ENCODE data around the gene EHMT1. TPM values are rescaled to one million over a fixed set of nuclear protein-coding genes. Genes with fewer than 3 reads are reported as not detected.
"Not testable (repeated sequence)": the region's sequence is repeated elsewhere in the genome, so short reads cannot be mapped to it uniquely, and the experiment has no call there.

EHMT1 gene
- polyA plus RNA-seq, 3 donors: 10.1 to 46.5 (median 15.0) TPM

GRCh38 chr9:137592767-137593166, 26.0 kb upstream of the EHMT1 start:
- Histone ChIP-seq H3K4me1 (ENCODE audit: control insufficient read depth in 1 of 2, insufficient read depth in 2 of 2, low read length in 2 of 2) (peaks cover 28 to 37% of the 10 kb centered on the region in 2 donors), H3K27ac (ENCODE audit: low read depth in 1 of 2, low read length in 2 of 2) (no peak overlapping the region), H3K9ac (ENCODE audit: insufficient read depth, low read length, poor library complexity, severe bottlenecking) (no peak overlapping the region), H3K9me3 (replicated peaks in 1 of 2; ENCODE audit: control insufficient read depth in 1 of 2, insufficient read depth in 1 of 2, low read length in 2 of 2) (no peaks in the 10 kb centered on the region), H3K27me3 (ENCODE audit: control insufficient read depth in 2 of 2, insufficient read depth in 2 of 2, low read length in 2 of 2) (no peaks in the 10 kb centered on the region), H3K79me2 (ENCODE audit: insufficient read depth, low read length) (peaks cover 16% of the 10 kb centered on the region), H2AFZ (ENCODE audit: insufficient read depth, low read depth, low read length, poor library complexity, severe bottlenecking) (no peak overlapping the region), H4K20me1 (ENCODE audit: insufficient read depth, low read length) (peaks cover 8% of the 10 kb centered on the region), H3K4me2 (replicated peaks; ENCODE audit: extremely low read depth, low read length, poor library complexity, severe bottlenecking) (peak overlapping the region; percentile 39), H3K4me3 (replicated peaks in 1 of 3; ENCODE audit: low read depth in 2 of 3, low read length in 3 of 3) (no peak overlapping the region), H3K36me3 (replicated peaks in 1 of 2; ENCODE audit: control insufficient read depth in 1 of 2, insufficient read depth in 2 of 2, low read length in 2 of 2) (peaks cover 3 to 5% of the 10 kb centered on the region in 2 donors)
- TF ChIP-seq CTCF (IDR thresholded peaks at IDR 0.05): no peak
- intact Hi-C loops (cut with micrococcal nuclease): no loop called here
- WGBS (ENCODE audit: insufficient coverage): 70% methylated on average over 3 of the region's 7 CpGs
- Mint-ChIP-seq H3K4me1 (peaks cover 28% of the 10 kb centered on the region), H3K36me3 (peaks cover 7 to 13% of the 10 kb centered on the region in 2 donors), H3K27ac (peak overlapping the region in 3 of 7 donors; percentile 10 to 57 (median 33)), H3K9me3 (peaks cover 0 to 2% (median 0%) of the 10 kb centered on the region in 7 donors), H3K4me3 (no peak overlapping the region), H3K27me3 (ENCODE audit: low read depth in 3 of 3) (peaks cover 2 to 4% (median 3%) of the 10 kb centered on the region in 3 donors)
- DNase-seq: peak in 1 of 3 donors; percentile 30

GRCh38 chr9:137593176-137593575, 25.6 kb upstream of the EHMT1 start:
- H3K4me3 ChIP-seq (replicated peaks in 1 of 3; ENCODE audit: low read depth in 2 of 3, low read length in 3 of 3): no peak overlapping the region
- H3K79me2 ChIP-seq (ENCODE audit: insufficient read depth, low read length): peaks cover 16% of the 10 kb centered on the region
- H3K4me1 Mint-ChIP-seq: peaks cover 28% of the 10 kb centered on the region
- H3K27me3 Mint-ChIP-seq (ENCODE audit: low read depth in 3 of 3): peaks cover 2 to 4% (median 3%) of the 10 kb centered on the region in 3 donors
- H3K27ac ChIP-seq (ENCODE audit: low read depth in 1 of 2, low read length in 2 of 2): no peak overlapping the region
- H3K9me3 Mint-ChIP-seq: peaks cover 0 to 2% (median 0%) of the 10 kb centered on the region in 7 donors
- H3K36me3 Mint-ChIP-seq: peaks cover 3 to 9% of the 10 kb centered on the region in 2 donors
- no peak for DNase-seq
- no peak overlapping the region for H3K4me3 Mint-ChIP-seq
- no peak overlapping the region for H2AFZ ChIP-seq (ENCODE audit: insufficient read depth, low read depth, low read length, poor library complexity, severe bottlenecking)
- H3K4me2 ChIP-seq (replicated peaks; ENCODE audit: extremely low read depth, low read length, poor library complexity, severe bottlenecking): no peak overlapping the region
- H4K20me1 ChIP-seq (ENCODE audit: insufficient read depth, low read length): peaks cover 8% of the 10 kb centered on the region
- WGBS (ENCODE audit: insufficient coverage): 88% methylated on average over 5 of the region's 12 CpGs
- H3K27ac Mint-ChIP-seq: peak overlapping the region in 4 of 7 donors; percentile 10 to 57 (median 42)
- no peak overlapping the region for H3K9ac ChIP-seq (ENCODE audit: insufficient read depth, low read length, poor library complexity, severe bottlenecking)
- intact Hi-C loops (cut with micrococcal nuclease): no loop called here
- TF ChIP-seq CTCF (IDR thresholded peaks at IDR 0.05): no peak
- peaks cover 28 to 37% of the 10 kb centered on the region in 2 donors for H3K4me1 ChIP-seq (ENCODE audit: control insufficient read depth in 1 of 2, insufficient read depth in 2 of 2, low read length in 2 of 2)
- peaks cover 0 to under 1% of the 10 kb centered on the region in 2 donors for H3K36me3 ChIP-seq (replicated peaks in 1 of 2; ENCODE audit: control insufficient read depth in 1 of 2, insufficient read depth in 2 of 2, low read length in 2 of 2)
- H3K9me3 ChIP-seq (replicated peaks in 1 of 2; ENCODE audit: control insufficient read depth in 1 of 2, insufficient read depth in 1 of 2, low read length in 2 of 2): no peaks in the 10 kb centered on the region
- H3K27me3 ChIP-seq (ENCODE audit: control insufficient read depth in 2 of 2, insufficient read depth in 2 of 2, low read length in 2 of 2): no peaks in the 10 kb centered on the region

- H3K27ac ChIP-seq (ENCODE audit: low read depth in 1 of 2, low read length in 2 of 2); H3K36me3 ChIP-seq (replicated peaks in 1 of 2; ENCODE audit: control insufficient read depth in 1 of 2, insufficient read depth in 2 of 2, low read length in 2 of 2); H3K27ac Mint-ChIP-seq; H3K27me3 ChIP-seq (ENCODE audit: control insufficient read depth in 2 of 2, insufficient read depth in 2 of 2, low read length in 2 of 2); H2AFZ ChIP-seq (ENCODE audit: insufficient read depth, low read depth, low read length, poor library complexity, severe bottlenecking); H3K79me2 ChIP-seq (ENCODE audit: insufficient read depth, low read length); DNase-seq; H3K36me3 Mint-ChIP-seq; H3K9me3 Mint-ChIP-seq; H4K20me1 ChIP-seq (ENCODE audit: insufficient read depth, low read length); H3K9me3 ChIP-seq (replicated peaks in 1 of 2; ENCODE audit: control insufficient read depth in 1 of 2, insufficient read depth in 1 of 2, low read length in 2 of 2); H3K9ac ChIP-seq (ENCODE audit: insufficient read depth, low read length, poor library complexity, severe bottlenecking); H3K4me3 Mint-ChIP-seq; H3K4me2 ChIP-seq (replicated peaks; ENCODE audit: extremely low read depth, low read length, poor library complexity, severe bottlenecking); intact Hi-C loops (cut with micrococcal nuclease); H3K4me3 ChIP-seq (replicated peaks in 1 of 3; ENCODE audit: low read depth in 2 of 3, low read length in 3 of 3); H3K27me3 Mint-ChIP-seq (ENCODE audit: low read depth in 3 of 3): not testable (repeated sequence)
- peaks cover 31% of the 10 kb centered on the region for H3K4me1 Mint-ChIP-seq
- no CpG with 5 or more reads among the region's 7 CpGs for WGBS (ENCODE audit: insufficient coverage)
- H3K4me1 ChIP-seq (ENCODE audit: control insufficient read depth in 1 of 2, insufficient read depth in 2 of 2, low read length in 2 of 2): peaks cover 14 to 18% of the 10 kb centered on the region in 2 donors
Observed at GRCh38 chr9:137596577-137596976, 22.2 kb upstream of the EHMT1 start.
